HG03103 (cell line): Measurements from ENCODE around the gene RPS19.

Source experiments
- ATAC-seq: cut with Tn5 transposase; IDR thresholded peaks from one replicate; pipeline ENCODE4 v1.9.1; 2021; ENCODE audit warnings: low read depth; ENCODE audit not compliant: unreplicated experiment

Gene RPS19

DNA sequence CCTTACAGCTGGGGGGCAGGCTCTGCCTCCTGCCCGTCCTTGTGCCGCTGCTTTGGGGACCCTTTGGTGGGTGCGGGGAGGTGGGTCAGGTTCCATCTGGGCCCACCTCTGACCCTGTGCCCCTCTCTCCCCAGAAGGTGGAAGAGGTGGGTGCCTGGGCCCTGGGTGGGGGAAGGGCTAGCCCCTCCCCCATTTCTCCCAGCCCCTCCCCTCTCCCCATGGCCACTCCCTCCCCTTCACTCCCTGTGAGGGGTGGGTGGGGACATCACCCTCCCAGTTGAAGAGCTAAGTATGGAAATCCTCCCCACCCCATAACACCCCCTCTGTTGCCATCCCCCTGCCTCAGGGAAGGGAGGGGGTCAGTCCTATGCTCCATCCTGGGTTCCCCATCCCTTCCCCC is 37.1 kb downstream of the RPS19 start:
- no peak for ATAC-seq

DNA sequence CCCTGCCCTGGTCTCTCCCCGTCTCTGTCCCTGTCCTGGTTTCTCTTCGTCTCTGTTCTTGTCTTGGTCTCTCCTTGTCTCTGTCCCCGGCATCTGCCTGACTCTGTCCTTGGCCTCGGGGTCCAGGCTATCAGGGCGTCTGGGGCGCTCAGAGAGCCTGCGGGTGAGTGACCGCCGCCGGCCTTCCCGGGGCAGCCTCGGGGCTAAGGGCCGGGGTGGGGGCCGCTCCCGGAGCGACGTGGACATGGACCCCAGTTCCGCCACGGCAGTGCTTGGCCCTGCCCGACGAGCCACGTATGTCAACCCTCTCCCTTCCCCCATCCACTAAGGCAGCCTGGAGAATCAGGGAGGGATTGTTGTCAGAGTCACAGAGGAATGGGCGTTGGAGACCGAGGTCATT is 37.8 kb downstream of the RPS19 start:
- ATAC-seq, result no peak

DNA sequence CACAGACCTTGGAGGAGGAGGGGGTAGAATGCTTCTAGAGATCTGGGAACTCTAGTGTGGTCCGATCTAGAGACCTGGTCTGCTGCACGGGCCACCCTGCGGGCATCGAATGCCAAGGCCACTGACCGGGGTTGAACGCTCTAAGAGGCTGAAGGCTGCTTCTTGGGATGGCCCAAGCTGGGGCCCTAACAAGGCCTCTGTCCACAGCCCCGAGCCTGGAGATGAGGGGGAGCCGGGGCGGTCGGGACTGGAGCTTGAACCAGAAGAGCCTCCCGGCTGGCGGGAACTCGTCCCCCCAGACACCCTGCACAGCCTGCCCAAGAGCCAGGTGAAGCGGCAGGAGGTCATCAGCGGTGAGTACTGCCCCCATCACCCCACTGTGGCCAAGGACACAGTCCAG is 38.2 kb downstream of the RPS19 start:
- no peak for ATAC-seq

DNA sequence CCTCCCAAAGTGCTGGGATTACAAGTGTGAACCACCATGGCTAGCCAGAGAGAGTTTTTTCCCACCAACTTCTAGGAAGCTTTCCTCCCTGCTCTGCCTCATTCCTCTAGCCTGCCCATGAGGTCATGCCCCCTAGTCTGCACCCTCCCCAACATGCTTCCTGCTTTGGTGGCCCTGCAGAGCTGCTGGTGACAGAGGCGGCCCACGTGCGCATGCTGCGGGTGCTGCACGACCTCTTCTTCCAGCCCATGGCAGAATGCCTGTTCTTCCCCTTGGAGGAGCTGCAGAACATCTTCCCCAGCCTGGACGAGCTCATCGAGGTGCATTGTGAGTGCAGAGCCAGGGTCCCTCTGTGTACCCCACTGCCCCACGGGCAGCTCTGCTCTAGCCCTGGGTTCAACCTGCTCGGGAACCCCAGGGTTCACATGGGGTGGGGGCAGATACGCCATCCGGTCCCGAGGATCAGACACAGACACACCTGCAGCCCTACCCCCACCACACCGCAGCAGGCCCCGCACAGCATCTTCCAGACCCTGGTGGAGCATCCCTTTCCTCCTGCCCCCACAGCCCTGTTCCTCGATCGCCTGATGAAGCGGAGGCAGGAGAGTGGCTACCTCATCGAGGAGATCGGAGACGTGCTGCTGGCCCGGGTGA is 41.8 kb downstream of the RPS19 start:
- no peak for ATAC-seq

DNA sequence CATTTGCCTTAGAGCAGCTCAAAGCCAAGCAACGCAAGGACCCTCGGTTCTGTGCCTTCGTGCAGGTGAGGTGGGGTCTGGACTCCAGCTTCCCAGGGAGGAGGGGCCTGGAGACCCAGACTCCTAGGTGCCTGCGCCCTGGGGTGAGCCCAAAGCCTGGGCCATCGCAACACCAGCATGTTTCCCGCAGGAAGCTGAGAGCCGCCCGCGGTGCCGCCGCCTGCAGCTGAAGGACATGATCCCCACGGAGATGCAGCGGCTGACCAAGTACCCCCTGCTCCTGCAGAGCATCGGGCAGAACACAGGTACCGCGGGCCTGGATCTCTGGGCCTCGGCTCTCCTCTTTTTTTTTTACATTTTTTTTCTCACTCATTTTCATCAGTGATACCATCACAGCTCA is 42.5 kb downstream of the RPS19 start:
- ATAC-seq, result no peak

DNA sequence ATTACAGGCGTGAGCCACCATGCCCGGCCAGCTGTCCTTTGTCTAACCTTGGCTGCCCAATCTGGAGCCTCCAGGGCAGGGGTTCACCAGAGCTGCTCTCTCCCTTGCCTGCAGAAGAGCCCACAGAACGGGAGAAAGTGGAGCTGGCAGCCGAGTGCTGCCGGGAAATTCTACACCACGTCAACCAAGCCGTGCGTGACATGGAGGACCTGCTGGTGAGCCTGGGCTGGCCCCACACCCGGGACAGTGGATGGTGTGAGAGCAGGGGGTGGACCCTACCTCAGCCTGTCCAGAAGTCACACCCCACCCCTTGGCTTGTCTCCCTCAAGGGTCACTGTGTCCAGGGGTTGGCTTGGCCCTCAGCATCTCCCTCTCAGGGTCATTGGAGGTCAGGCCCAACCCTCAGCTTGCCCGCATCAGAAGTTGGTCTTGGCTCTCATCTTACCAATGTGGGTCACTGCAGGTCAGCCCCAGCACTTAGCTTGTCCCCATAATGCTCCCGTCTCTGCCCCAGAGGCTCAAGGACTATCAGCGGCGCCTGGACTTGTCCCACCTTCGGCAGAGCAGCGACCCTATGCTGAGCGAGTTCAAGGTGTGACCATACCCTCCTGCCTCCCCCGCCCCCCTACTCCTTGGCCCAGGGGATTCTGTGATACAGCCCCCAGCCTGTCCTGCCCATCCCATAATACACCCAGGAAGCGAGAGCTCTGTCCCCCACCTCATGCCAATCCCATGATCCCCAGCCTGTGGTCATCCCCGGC is 43.3 kb downstream of the RPS19 start:
- ATAC-seq, result no peak

DNA sequence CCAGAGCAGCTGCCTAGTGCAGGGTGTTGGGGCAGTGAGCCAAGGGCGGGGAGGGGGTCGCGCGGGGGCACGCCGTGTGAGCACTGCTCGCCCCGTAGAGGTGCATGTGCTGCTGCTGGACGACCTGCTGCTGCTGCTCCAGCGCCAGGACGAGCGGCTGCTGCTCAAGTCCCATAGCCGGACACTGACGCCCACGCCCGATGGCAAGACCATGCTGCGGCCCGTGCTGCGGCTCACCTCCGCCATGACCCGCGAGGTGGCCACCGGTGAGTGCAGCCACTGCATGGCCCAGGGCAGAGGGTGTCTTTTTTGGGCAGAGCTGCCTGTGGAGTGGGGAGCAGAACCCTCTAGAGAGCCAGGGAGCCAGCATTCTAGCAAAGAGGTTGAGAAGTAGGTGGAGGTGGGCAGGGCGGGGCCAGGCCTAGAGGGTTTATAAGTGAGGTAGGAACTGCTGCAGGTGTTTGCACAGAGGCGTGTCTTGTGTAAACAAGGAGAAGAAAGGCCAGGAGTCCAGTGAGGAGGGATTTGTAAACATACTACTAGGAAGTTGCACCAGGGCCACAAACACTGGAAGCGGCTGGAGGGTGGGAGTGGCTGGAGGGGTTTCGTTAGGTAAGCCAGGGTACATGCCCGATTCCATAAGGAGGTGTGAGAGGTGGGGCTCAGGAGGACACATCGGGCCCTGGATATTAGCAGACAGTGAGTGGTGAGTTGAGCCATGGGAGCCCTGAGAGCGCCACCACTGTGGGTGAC is 44.2 kb downstream of the RPS19 start:
- no peak for ATAC-seq

DNA sequence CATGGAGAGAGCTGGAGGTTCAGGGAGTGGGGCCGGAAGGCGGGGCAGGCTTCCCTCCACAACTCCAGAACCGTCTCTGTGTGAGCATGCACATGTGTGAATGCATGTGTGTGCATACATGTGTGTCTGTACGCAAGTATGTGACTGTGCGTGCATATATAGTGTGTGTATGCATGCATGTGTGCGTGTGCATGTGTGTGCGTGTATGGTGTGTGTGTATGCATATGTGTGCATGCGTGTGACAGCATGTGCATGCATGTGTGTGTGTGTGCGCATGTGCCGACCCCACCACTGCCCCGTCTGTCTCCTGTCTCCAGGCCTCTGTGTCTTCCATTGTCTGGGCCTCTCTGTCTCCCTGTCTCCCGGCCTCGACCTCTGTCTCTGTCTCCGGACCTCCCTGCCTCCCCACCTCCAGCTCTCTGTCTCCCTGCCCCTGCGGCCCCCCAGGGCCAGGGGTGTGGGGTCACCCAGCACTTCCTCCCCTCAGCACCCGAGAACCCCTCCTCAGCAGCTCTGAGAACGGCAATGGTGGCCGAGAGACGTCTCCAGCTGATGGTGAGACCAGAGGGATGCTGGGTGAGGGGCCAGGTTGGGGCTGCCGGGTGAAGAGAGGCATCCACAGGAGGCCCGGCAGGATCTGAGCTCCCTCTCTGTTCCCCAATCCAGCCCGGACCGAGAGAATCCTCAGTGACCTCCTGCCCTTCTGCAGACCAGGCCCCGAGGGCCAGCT is 45.4 kb downstream of the RPS19 start:
- no peak for ATAC-seq

DNA sequence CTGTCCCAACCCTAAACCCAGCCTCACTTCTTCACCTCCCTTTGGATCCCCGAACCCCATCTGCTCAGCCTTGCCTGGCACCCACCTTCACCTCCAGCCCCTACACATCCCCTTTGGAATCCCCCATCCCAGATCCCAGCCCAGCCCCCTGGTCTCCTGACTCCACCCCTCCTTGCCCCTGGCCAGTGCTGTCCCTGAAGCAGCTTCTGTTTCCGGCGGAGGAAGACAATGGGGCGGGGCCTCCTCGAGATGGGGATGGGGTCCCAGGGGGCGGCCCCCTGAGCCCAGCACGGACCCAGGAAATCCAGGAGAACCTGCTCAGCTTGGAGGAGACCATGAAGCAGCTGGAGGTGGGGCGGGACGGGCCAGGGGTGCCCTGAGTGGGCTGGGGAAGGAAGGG is 46.2 kb downstream of the RPS19 start:
- no peak for ATAC-seq

DNA sequence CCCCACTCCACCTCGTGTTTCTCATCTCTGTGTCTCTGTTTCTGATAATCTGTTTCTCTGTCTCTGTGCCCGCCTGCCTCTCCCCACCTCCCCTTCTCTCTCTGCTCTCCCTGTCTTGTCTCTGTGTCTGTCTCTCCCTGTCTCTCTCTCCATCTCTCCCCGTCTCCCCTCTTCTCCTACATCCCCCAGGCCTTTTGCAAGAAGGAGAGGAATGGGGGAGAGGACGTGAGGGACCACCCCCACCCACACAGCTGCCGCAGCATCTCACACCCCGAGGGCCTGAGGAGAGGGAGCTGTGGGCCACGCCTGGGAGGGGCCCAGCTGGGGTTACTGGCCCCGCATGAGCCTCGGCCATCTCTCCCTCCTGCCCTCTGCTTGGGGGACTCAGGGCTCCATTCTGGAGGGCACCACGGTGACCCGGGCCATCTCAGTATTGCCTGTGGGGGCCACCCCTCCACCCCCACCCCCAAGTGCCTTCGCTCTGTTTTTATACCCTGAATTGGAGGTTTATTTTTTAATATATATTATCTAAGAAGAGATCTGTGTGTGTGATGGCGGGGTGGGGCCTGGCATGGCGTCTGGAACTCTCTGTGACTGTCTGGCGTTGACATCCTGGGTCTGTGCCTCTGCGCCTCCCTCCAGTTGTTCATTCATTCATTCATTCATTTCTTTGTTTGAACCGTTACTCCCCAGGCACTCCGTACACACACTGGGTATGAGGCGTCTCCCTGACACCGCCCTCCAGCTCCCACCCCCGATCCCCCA is 47.0 kb downstream of the RPS19 start:
- ATAC-seq, result no peak

DNA sequence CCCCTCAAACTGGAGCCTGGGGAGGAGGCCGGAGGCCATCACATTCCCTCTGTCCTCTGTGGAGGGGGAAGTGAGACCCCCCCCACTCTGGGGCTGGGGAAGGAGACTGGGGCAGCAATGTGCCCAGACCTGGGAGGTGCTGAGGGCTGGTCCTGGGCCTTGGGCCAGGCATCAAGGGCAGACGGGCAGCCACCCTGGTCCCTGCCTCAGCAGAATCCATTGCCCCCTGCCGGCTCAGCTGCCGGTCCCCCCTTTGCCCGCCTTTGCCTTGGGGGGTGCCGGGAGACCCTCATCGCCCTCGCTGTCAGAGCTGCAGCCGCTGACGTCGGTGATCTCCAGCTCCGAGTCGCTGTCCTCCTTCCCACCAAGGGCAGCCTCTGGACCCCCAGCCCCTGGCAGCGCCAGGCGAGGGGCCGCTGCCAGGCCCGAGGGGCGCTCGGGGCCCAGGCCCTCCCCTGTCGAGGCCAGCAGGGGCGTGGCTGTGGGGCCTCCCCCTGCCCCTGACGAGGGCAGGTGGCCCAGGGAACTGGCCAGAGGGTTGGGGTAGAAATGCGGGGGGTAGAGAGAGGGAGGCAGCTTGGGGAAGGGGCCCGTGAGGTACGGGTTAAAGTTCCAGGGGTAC is 48.0 kb downstream of the RPS19 start:
- ATAC-seq, result no peak

DNA sequence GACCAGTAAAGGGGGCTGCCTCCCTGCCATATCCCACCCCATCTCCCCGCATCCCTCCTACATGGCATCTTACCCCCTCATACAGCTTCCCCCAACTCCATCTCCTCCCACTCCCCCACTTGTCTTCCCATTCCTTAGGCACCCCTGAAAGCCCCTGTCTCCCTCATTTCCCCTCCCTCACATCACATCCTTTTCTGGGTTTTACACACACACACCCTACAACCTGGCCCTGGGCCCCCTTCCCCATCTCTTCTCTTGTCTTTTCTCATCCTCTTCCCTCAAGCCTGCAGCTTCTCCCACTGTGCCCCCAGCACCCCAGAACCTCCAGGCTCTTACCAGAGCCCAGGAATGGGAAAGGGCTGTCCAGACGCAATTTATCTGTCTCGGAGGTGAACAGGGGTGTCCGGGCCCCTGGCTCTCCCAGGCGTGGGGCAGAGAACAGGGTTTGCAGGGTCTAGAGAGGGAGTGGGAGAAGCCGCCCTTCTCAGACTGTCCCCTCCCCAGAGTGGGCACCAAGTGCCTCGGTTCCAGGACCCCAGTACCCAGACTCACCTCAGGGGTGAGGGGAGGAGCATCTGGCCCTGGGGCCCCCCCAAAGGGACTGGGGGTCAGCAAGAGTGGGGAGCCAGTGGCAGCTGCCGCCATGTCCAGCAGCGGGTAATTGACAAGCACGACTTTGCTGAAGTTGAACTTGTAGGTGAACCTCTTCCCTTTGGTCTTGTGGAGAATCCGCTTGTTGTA is 48.8 kb downstream of the RPS19 start:
- no peak for ATAC-seq

DNA sequence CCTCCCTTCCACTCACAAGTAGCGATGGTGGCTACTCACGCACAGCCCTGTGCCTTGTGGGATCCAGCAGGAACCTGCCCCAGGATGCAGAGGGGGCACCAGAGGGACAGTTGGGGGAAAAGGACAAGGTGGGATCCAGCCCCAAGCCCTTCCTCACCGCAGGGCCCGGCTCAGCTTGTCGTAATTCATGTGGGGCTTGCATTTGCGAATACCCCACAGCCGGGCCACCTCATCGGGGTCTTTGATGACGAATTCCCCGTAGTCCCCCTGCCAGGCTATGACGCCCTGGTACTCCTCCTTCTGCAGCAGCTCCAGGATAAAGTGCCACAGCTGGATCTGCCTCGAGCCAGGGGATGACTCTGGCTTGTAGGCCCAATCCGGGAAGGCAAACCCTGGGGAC is 49.7 kb downstream of the RPS19 start:
- no peak for ATAC-seq

DNA sequence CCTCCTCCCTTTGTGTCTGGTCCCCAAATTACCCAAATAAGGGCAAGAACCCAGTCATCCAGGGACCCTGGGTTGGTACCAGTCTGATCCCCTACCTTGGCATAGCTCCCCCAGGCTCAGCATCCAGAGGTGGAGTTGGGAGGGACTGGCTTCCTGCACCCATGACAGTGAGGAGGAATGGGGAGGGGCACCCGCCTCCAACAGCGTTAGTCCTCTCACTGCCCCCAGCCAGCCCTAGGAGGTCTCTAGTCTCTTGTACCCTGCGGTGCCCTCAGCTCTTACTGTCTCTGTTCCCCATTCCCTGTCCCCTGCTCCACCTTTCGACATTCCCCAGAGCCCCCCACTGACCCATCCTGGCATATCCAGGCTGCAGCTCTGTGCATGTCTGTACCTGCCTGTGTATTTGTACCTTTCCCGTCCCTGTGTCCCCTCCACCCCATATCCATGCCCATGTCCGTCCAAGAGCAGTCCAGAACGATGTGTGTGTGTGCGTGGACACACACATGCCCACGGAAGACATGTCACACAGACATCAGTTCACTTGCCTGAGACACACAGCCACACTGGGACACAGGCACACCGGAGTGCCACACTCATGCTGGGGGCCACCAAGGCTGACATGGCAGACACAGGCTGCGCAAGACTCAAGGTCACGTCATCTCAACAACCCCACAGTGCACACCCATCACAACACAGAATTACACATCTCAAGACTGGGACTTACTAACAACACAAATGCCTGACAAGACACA is 50.4 kb downstream of the RPS19 start:
- no peak for ATAC-seq

DNA sequence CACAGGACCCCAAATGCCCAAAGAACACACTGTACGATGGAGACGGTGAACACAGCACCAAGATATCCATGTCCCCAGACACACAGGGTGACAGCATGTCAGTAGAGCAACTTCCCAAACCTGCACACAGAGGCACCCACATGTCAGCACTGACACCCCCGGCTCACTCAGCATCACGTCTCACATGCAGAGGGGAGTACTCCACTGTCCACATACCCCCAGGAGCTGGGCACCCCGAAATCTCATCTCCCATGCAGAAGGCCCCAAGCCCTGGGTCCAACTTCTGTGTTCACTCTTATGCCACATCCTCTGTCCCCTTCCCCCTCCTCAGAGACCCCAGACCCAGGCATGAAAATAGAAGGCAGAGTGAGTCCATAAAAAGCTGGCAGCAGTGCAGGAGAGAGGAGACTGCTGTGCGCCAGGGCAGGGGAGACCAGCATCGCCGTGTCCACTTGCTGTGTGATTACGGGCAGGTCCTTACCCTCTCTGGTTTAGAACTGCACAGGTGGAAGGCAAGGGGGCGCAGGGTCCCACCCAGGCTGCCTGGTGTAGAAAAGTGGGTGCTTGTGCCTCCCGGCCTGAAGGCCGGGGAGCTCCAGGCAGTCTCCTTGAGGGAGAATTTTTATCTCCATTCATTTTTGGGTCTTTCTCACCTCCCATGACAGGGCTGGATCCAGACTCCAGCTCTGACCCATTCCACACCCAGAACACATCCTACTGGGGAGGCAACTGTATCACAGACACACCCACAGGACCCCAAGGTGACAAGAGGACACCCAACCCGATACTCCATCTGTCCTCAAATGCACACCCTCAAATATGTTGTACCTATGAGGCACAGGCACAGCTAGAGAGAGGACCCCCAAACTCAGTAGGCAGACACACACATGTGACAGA is 51.2 kb downstream of the RPS19 start:
- ATAC-seq, result no peak

DNA sequence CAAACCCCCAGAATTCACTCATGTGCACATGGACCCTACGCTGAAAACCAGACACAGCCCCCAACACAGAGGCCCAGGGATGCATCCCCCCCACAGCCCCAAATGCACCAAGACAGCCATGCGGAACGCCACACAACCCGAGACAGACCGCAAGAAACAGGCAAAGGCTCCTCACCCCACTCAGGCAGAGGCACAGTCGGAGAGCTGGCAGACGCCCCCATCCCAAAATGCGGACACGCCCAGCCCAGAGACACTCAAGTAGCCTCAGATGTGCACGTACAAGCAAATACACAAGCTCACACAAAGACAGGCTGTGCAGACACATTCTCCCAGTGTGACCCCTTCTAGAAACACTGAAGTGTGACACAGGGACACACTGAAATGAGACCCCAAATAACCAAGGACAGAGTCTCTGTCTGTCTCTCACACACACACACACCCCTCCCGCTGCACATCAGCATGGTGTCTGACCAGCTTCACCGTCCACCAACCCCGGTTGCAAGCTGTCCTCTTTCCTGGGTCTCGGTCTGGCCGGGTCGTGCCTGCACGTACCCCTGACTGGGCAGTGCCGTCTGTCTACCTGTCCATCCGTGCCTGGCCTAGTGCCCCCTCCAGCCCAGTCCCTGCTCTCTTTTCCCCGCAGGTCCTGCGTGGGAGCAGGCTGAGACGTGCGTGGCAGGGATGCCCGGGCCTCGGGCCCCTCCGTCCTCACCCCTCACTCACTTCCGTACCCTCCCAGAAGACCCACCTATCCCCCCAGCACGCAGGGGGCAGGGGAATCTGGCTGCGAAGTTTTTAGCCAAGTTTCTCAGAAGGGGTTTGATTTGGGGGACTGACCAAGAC is 52.1 kb downstream of the RPS19 start:
- no peak for ATAC-seq
